GM21390 (cell line): Measurements from ENCODE around the gene CNOT9.

ENCODE experiments used
- ATAC-seq: cut with Tn5 transposase; IDR thresholded peaks from one replicate; pipeline ENCODE4 v1.9.1; 2021; ENCODE audit not compliant: unreplicated experiment

The CNOT9 gene

DNA sequence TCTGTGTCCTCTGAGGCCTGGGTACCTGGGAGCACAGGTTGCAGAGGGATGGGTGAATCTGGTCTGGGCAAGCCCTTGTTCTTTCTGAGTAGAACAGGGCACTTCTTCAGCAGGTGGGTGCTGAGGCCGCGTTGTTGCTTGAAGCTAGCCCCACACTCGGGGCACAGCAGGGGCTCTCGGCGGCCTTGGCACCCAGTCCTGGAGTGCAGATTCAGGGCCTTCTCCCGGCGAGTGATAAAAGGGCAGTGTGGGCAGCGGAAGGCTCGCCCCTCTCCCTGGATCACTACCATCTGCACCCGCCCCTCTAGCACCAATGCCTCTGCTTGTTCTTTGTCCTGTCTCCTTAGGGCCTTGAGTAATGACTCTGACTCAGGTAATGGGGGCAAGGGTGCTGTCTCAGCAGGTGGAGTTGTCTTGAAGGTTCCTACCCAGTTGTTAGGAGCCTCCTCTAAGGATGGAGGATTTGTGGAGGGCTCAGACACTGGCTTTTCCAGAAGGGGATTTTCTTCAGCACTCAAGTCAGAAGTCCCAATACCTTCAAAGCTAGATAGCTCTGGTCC lies 75.2 kb downstream of the CNOT9 start:
- no peak for ATAC-seq

DNA sequence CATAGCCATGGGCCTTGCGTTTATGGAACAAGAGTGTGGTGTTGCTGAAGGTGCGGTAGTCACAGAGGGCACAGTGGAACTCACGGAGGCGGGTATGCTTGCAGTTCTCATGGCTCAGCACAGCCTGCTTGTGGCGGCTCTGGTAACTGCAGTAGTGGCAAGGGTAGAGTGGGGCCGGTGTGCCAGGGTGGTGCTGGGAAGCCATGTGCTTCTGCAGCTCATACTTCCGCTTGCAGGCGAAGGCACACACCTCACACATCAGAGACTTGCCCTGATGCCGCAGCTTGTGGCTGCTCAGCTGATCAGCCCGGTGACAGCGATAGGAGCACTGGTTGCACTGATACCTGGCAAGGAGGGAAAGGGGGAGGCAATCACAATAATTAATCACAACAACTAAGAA lies 76.1 kb downstream of the CNOT9 start:
- no peak for ATAC-seq

DNA sequence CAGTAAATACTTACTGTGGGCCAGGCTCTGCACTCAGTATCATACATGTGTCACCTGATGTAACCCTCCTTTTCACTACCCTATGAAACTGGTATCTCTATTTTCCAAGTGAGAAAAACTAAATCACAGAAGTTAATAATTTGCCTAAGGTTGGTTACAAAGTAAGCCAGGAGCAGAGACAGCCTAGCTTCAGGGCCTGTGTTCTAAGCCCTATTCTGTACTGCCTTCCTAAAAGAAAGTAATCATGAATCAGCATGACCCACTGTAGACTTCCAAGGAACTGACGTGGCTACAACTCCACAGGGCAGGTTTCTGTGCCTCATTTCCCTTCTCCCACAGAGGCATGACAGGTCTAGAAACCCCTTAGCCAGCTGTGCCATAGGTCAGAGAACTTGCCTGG lies 76.5 kb downstream of the CNOT9 start:
- no peak for ATAC-seq
